GM19099 (cell line): ENCODE measurements around the gene SCAF4.

Experiments used
- POLR2A ChIP-seq: IDR thresholded peaks from 3 replicates; pipeline ENCODE4 v1.6.1; 2011; ENCODE audit warnings: low read depth; ENCODE audit not compliant: insufficient read length; ENCODE audit errors: extremely low read depth

SCAF4 gene, protein sequence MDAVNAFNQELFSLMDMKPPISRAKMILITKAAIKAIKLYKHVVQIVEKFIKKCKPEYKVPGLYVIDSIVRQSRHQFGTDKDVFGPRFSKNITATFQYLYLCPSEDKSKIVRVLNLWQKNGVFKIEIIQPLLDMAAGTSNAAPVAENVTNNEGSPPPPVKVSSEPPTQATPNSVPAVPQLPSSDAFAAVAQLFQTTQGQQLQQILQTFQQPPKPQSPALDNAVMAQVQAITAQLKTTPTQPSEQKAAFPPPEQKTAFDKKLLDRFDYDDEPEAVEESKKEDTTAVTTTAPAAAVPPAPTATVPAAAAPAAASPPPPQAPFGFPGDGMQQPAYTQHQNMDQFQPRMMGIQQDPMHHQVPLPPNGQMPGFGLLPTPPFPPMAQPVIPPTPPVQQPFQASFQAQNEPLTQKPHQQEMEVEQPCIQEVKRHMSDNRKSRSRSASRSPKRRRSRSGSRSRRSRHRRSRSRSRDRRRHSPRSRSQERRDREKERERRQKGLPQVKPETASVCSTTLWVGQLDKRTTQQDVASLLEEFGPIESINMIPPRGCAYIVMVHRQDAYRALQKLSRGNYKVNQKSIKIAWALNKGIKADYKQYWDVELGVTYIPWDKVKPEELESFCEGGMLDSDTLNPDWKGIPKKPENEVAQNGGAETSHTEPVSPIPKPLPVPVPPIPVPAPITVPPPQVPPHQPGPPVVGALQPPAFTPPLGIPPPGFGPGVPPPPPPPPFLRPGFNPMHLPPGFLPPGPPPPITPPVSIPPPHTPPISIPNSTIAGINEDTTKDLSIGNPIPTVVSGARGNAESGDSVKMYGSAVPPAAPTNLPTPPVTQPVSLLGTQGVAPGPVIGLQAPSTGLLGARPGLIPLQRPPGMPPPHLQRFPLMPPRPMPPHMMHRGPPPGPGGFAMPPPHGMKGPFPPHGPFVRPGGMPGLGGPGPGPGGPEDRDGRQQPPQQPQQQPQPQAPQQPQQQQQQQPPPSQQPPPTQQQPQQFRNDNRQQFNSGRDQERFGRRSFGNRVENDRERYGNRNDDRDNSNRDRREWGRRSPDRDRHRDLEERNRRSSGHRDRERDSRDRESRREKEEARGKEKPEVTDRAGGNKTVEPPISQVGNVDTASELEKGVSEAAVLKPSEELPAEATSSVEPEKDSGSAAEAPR

DNA sequence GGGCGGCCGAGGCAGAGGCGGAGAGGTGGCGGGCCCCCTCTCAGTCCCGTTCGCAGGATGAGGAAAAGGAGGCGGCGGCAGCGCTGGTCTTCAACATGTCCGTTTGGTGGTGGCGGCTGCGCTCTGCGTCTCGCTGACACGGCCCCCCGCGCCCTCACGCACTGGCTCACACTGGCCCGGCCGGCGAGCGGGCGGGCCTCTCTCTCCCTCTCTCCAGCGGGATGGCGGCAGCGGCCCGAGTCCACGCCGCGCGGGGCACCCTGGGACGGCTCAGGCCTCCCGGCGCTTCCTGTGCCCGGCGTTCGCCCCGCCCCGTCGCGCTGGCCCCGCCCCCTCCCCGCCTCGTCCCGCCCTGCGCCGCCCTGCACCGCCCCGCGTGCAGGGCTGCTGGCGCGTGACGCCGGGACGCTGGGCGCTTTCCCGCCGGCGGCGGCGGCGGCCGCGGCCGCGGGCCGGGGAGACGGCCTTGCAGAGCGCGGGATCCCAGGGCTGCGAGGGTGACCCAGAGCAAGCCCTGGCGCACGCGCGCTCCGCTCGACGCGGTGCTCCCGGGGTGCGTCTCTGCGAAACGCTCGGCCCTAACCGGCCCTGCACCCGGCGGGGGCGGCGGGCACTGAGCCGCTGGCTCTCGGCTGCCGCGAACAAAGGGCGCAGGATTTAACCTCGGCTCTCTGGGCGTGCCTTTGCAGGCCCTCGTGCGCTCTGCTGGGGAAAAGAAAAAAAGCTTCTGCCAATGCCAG lies at the start of gene SCAF4:
Gene SCAF4 (minus strand): TSS at position 262 of the 740 bp plus-strand sequence. CDS start 426 bp downstream, outside the sequence.
- peak; percentile 84 for TF ChIP-seq POLR2A

- TF ChIP-seq POLR2A: no peak
These were observed 49.0 kb upstream of the SCAF4 start for GRCh38 chr21:31780944-31781343.

GRCh38 chr21:31778546-31778945 lies 46.6 kb upstream of the SCAF4 start:
- TF ChIP-seq POLR2A: no peak

GRCh38 chr21:31777857-31778256 lies 45.9 kb upstream of the SCAF4 start:
- TF ChIP-seq POLR2A: no peak

- no peak for TF ChIP-seq POLR2A
These were observed 42.1 kb upstream of the SCAF4 start for GRCh38 chr21:31774031-31774430.

DNA sequence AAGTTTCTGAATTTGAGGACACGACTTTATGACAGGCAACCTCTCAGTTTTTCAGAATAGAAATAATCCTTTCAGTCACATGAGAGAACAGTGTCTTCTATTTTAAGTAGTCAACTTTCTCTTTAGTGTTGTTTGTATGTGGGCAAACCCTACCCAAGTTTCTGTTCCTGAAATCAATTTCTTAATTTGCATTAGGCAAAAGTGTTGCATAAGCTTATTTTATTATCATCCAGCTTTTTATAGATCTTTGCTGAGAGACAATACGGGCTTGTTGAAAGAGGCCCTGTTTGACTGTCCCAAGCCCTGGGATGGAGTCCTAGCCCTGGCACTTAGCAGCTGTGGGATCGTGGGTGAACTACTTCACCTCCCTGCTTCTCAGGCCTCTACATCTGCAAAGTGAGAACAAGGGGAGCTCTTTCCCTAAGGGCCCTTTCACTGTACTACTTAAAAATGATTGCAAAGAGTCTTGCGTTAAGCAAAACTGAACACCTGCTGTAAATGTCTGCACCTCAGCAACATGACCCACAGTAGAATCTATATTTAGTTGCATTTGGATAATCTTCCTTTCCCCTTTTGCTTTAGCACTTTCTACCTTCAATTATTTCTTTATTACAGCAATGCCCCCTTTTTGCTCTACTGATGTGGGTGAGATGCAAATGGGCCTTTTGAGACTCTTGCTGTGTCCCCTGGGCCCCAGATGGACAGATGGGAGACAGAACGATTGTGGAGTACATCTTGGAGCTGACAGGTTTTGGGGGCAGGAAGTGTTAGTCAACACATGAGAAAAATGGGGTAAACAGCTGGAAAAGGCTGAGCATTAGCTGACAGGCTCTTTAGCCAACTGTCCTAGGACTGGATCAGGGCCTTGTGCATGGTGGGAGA lies 41.0 kb upstream of the SCAF4 start:
- no peak for TF ChIP-seq POLR2A

GRCh38 chr21:31771685-31772084 lies 39.8 kb upstream of the SCAF4 start:
- no peak for TF ChIP-seq POLR2A

DNA sequence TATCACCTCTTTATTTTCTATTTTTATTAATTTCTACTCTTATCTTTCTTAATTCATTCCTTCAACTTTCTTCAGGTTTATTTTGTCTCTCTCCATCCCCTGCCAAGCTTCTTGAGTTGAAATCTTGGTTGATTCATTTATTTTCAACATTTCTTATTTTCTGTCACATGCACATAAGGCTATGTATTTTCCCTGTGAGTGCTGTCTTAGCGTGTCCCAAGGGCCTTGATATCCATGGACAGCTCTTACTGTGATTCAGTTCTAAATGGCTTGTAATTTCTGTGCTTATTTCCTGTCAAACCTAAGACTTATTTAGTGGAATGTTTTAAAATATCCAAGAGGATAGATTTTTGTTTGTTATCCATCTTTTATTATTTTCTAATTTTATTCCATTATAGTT lies 36.8 kb upstream of the SCAF4 start:
- no peak for TF ChIP-seq POLR2A

- TF ChIP-seq POLR2A: no peak
These were observed 35.0 kb upstream of the SCAF4 start for GRCh38 chr21:31766899-31767298.

DNA sequence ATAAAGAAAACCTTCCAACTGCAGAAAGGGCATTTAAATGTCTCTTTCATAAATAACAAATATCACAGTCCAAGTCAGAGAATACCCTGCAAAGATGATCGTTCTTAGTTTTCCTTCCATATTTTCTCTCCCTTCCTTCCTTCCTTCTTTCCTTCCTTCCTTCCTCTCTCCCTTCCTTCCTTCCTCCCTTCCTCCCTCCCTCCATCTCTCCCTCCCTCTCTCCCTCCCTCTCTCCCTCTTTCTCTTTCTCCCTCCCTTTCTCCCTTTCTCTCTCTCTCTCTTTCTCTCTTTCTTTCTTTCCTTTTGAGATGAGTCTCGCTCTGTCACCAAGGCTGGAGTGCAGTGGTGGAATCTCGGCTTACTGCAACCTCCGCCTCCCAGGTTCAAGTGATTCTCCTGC lies 29.0 kb upstream of the SCAF4 start:
- TF ChIP-seq POLR2A: no peak

DNA sequence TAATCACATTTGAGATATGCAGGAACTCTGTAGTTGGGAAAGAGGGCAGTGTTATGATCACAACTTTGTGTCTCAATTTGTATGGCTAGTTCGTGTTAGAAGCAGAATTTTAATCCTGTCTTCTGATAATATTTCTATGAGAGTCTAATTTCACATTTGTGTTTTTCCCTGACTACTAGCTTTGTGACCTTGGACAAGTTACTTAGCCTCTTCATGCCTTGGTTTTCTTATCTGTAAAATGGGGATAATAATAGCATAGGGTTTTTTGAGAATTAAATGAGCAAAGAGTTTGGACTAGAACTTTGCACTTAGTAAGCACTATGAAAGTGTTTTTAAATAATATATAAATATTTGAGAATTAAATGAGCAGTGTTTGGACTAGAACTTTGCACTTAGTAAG lies 24.9 kb upstream of the SCAF4 start:
- no peak for TF ChIP-seq POLR2A

DNA sequence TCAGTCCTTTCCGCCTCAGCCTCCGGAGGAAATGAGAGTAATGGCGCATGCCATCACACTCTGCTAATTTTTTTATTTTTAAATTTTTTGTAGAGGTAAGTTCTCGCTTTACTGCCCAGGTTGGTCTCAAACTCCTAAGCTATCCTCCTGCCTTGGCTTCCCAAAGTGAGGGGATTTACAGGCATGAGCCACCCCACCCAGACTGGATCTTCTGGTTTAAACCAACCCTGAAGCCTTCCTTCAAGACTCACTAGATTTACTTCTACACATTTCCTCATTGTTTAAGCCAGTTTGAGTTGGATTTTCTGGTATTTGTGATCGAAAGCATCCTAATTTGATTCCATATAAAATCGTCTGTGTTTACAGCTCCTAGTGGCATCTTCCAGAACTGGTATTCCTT lies 23.1 kb upstream of the SCAF4 start:
- no peak for TF ChIP-seq POLR2A

DNA sequence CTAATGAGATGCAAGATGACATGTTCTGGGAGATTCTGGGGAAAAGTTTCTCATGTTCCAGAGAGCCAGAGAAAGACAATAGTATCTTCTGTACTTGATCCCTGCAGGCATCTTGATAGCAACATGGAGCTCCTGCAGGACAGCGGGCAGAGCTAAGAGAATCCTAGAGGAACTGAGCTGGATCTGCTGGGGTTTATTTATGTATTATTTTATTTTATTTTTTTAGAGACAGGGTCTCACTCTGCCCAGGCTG lies 22.7 kb upstream of the SCAF4 start:
- no peak for TF ChIP-seq POLR2A

DNA sequence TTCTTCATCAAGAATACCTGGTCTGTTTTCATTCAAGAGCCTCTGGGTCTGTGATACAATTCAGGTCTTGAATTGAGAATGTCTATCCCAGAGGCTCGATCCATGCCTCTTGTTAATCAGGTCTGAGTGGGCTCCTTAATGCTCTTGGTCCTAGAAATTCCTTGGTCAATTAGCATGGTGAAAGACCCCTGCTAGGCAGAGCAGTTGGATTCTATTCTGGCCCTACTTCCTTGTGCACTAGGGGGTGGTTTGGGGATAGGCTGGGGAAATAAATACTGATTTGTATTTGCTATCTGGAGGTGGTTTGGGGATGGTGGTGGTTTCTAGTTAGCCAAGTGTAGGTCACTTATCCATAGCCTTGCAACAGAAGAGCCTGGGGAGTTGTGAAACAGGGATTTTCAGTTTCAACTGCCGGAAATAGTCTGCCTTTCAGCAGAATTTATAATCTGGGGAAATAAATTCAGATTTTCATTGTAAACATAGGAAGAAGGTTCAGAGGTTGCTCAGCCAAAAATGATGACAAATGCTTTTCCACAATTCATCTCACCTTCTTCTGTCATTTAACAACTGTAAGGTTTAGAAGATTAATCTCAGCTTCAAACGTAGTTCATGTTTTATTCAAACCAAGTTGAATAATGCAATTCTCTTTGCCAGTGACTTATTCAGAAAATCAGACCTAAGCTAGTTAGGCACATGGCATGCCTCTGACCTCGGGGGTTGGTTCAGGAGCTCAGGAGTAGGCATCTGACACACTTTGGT lies 22.2 kb upstream of the SCAF4 start:
- TF ChIP-seq POLR2A: no peak

- no peak for TF ChIP-seq POLR2A
These were observed 21.0 kb upstream of the SCAF4 start for GRCh38 chr21:31752967-31753366.
